ENCODE results near the gene STX18.
"Not testable (repeated sequence)": the region's sequence is repeated elsewhere in the genome, so short reads cannot be mapped to it uniquely, and the experiment has no call there.

Gene STX18

GRCh38 chr4:4438891-4439290 is 103.0 kb downstream of the STX18 start:
- DNase-seq (ENCODE audit: low read depth in 2 of 2): no peak

- DNase-seq (ENCODE audit: low read depth in 2 of 2): no peak
These were observed 103.9 kb downstream of the STX18 start for GRCh38 chr4:4437798-4438470.

GRCh38 chr4:4436244-4436823 is 105.5 kb downstream of the STX18 start:
- DNase-seq (ENCODE audit: low read depth in 2 of 2): no peak

- no peak for DNase-seq (ENCODE audit: low read depth in 2 of 2)
These were observed 107.9 kb downstream of the STX18 start for GRCh38 chr4:4433941-4434340.

- no peak for DNase-seq (ENCODE audit: low read depth in 2 of 2)
These were observed 109.3 kb downstream of the STX18 start for GRCh38 chr4:4432341-4433125.

- peak; percentile 16 to 30 for DNase-seq (ENCODE audit: low read depth in 2 of 2)
These were observed 111.2 kb downstream of the STX18 start for GRCh38 chr4:4430492-4431195.

GRCh38 chr4:4428966-4429875 is 112.6 kb downstream of the STX18 start:
- no peak for DNase-seq (ENCODE audit: low read depth in 2 of 2)

GRCh38 chr4:4427886-4428285 is 114.0 kb downstream of the STX18 start:
- no peak for DNase-seq (ENCODE audit: low read depth in 2 of 2)

GRCh38 chr4:4427121-4427870 is 114.6 kb downstream of the STX18 start:
- no peak for DNase-seq (ENCODE audit: low read depth in 2 of 2)

- no peak for DNase-seq (ENCODE audit: low read depth in 2 of 2)
These were observed 115.2 kb downstream of the STX18 start for GRCh38 chr4:4426511-4427120.

GRCh38 chr4:4425696-4426095 is 116.2 kb downstream of the STX18 start:
- DNase-seq (ENCODE audit: low read depth in 2 of 2): no peak

- DNase-seq (ENCODE audit: low read depth in 2 of 2): no peak
These were observed 116.6 kb downstream of the STX18 start for GRCh38 chr4:4425119-4425690.

GRCh38 chr4:4424499-4425115 is 117.2 kb downstream of the STX18 start:
- DNase-seq (ENCODE audit: low read depth in 2 of 2): no peak

- DNase-seq (ENCODE audit: low read depth in 2 of 2): no peak
These were observed 117.9 kb downstream of the STX18 start for GRCh38 chr4:4423706-4424498.

GRCh38 chr4:4422856-4423499 is 118.9 kb downstream of the STX18 start:
- DNase-seq (ENCODE audit: low read depth in 2 of 2): no peak

- not testable (repeated sequence) for DNase-seq (ENCODE audit: low read depth in 2 of 2)
These were observed 119.7 kb downstream of the STX18 start for GRCh38 chr4:4422117-4422516.

- DNase-seq (ENCODE audit: low read depth in 2 of 2): no peak
These were observed 120.5 kb downstream of the STX18 start for GRCh38 chr4:4421356-4421755.

- DNase-seq (ENCODE audit: low read depth in 2 of 2): no peak
These were observed 121.4 kb downstream of the STX18 start for GRCh38 chr4:4420421-4420820.
